Transverse colon (tissue), 4 donors: ENCODE measurements around the gene FDPS. TPM values are rescaled to one million over a fixed set of nuclear protein-coding genes. Genes with fewer than 3 reads are reported as not detected.

Source experiments
- DNase-seq: peaks from one replicate; pipeline ENCODE4 v3.0.0-alpha.2; 2019
- H3K27ac ChIP-seq, 4 donors: fragments of 200-600 bp; sonication (generic); 2 replicates each; pipeline ENCODE4 v1.5.1; 2016 to 2018; ENCODE audit warnings: inconsistent platforms in 4 of 4
- H3K27me3 ChIP-seq: fragments of 200-600 bp; sonication (generic); 2 replicates; pipeline ENCODE4 v1.5.1; 2017; ENCODE audit warnings: inconsistent platforms
- H3K36me3 ChIP-seq, 4 donors: fragments of 200-600 bp; sonication (generic); 2 replicates each; pipeline ENCODE4 v1.5.1; 2017 to 2019; ENCODE audit warnings: inconsistent platforms in 4 of 4
- H3K4me1 ChIP-seq, 4 donors: fragments of 200-600 bp; sonication (generic); 2 replicates each; pipeline ENCODE4 v1.5.1; 2017 to 2020; ENCODE audit warnings: inconsistent platforms in 4 of 4
- H3K4me3 ChIP-seq, 4 donors: fragments of 200-600 bp; sonication (generic); 1 replicate in 1 of 4; 2 replicates in 3 of 4; pipeline versions ENCODE4 v1.5.1 to v1.6.1; 2017 to 2019; ENCODE audit warnings: inconsistent platforms in 4 of 4
- H3K9me3 ChIP-seq, 2 donors: fragments of 200-600 bp; sonication (generic); 2 replicates each; pipeline ENCODE4 v1.5.1; 2017 to 2019; ENCODE audit warnings: inconsistent platforms in 2 of 2
- CTCF ChIP-seq, 5 experiments: fragments of 200-600 bp in 3 of 5; fragments of 450-650 bp in 2 of 5; sonication (generic) in 3 of 5; IDR thresholded peaks; 1 replicate in 2 of 5; 2 replicates in 3 of 5; pipeline ENCODE4 v1.5.1; 2016 to 2017; ENCODE audit warnings: antibody characterized with exemption in 5 of 5, inconsistent platforms in 3 of 5, mild to moderate bottlenecking in 2 of 5, moderate library complexity in 1 of 5
- EP300 ChIP-seq: sonication (generic); formaldehyde crosslinking; IDR thresholded peaks from one replicate; pipeline ENCODE4 v1.6.1; 2017; ENCODE audit warnings: antibody characterized with exemption, low read depth
- POLR2A ChIP-seq: fragments of 450-650 bp; IDR thresholded peaks from one replicate; pipeline ENCODE4 v1.6.1; 2016; ENCODE audit warnings: antibody characterized with exemption, mild to moderate bottlenecking, moderate library complexity
- POLR2AphosphoS5 ChIP-seq, 3 donors: sonication (generic); formaldehyde crosslinking; IDR thresholded peaks; one replicate each; pipeline ENCODE4 v1.6.1; 2016; ENCODE audit warnings: antibody characterized with exemption in 3 of 3
- whole genome bisulfite sequencing, 2 donors: methylation state at CpG; one replicate each; pipeline ENCODE4 v1.1.5; 2018; ENCODE audit warnings: low coverage in 1 of 2; 5-methylcytosine and 5-hydroxymethylcytosine counted together
- in situ Hi-C, 4 donors: fragments of 200-750 bp; cut with MboI; loops; one replicate each; pipeline versions ENCODE4 v1.15.0 to v1.15.1; 2017; ENCODE audit warnings: low sequenced_read_pairs in 3 of 4, low pct_ligation_motif_present in 1 of 4, low pct_unique_long_range_greater_than_20kb in 1 of 4
- intact Hi-C: fragments of 100-400 bp; cut with DNase I; formaldehyde crosslinking; loops from one replicate; pipeline ENCODE4 v1.15.1; 2023; ENCODE audit warnings: low total_unique reads
- small RNA-seq, 4 donors: library from RNA; depleted of rRNA; stranded (forward); fragments of <200 nt; gene quantifications; one replicate each; pipeline ENCODE3, GENCODE V24; 2016
- total RNA-seq, 4 donors: library from RNA; depleted of rRNA; stranded (reverse); fragments of >200 nt; gene quantifications; one replicate each; pipeline ENCODE4 v1.1.0, GENCODE V29; 2016

Gene FDPS
- total RNA-seq, 4 donors from 2014 or later = 73.7 to 158 (median 104) TPM

DNA sequence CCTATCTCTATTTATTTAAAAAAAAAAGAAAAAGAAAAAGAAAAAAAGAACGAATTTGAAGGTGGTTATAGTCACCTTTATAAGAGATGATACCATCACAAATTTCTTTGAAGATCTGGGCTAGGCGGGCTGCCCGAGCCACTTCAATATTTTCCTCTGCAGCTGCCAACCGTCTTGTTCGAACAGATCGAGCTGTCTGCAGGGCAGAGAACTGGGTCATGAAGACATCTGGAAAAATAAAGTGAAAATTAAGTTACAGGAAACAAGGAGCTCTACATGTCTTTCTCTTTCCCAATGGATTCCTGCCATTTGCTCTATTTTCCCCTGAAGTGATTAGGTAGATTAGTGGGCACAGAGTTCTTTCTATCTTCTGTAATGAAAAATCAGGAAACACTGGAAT, 44.0 kb downstream of the FDPS start:
- H3K36me3 ChIP-seq = peaks cover 0 to 78% (median 38%) of the 10 kb centered on the region in 4 donors
- no peak for TF ChIP-seq CTCF (IDR thresholded peaks at IDR 0.05)
- TF ChIP-seq POLR2A = no peak
- TF ChIP-seq POLR2AphosphoS5 (IDR thresholded peaks at IDR 0.05) = no peak
- TF ChIP-seq EP300 = no peak
- in situ Hi-C loops (no loop called here), intact Hi-C loops (no loop called here)
- H3K4me3 ChIP-seq = no peak overlapping the region
- WGBS, 2 donors = 90 to 91% methylated on average over 6 of the region's 6 CpGs
- no peak for DNase-seq
- no peaks in the 10 kb centered on the region for H3K27me3 ChIP-seq
- no peaks in the 10 kb centered on the region for H3K9me3 ChIP-seq
- H3K27ac ChIP-seq = no peak overlapping the region
- H3K4me1 ChIP-seq = no peaks in the 10 kb centered on the region

GRCh38 chr1:155360051-155360450, 51.4 kb downstream of the FDPS start:
- WGBS, 2 donors = 56 to 64% methylated on average over 1 of the region's 1 CpG
- Histone ChIP-seq H3K4me1 (peaks cover 0 to 10% (median 5%) of the 10 kb centered on the region in 4 donors), H3K27ac (peak overlapping the region in 3 of 4 donors; percentile 35 to 57 (median 37)), H3K9me3 (no peaks in the 10 kb centered on the region), H3K36me3 (peaks cover 0 to 46% (median 21%) of the 10 kb centered on the region in 4 donors), H3K4me3 (no peak overlapping the region), H3K27me3 (no peaks in the 10 kb centered on the region)
- in situ Hi-C loops (no loop called here), intact Hi-C loops (no loop called here)
- TF ChIP-seq EP300 = no peak
- no peak for TF ChIP-seq POLR2A
- no peak for TF ChIP-seq CTCF (IDR thresholded peaks at IDR 0.05)
- no peak for TF ChIP-seq POLR2AphosphoS5 (IDR thresholded peaks at IDR 0.05)
- no peak for DNase-seq

Small RNA genes within 50 kb of the gene (small RNA-seq; reads per million reads assigned to genes)
- gene RNU6-106P = 0 reads per million in 4 donors

Other genes starting within 250 kb of the FDPS start
- gene EFNA4, start 245.1 kb upstream of the FDPS start, total RNA-seq = 10 to 100 TPM; 18.3 to 57.2 (median 37.2) TPM
- gene EFNA3, start 230.0 kb upstream of the FDPS start, total RNA-seq = 1 to 10 TPM; 3.4 to 7.9 (median 7.2) TPM
- gene EFNA1, start 181.0 kb upstream of the FDPS start, total RNA-seq = 100 to 1,000 TPM in 1 of 4 donors, 10 to 100 TPM in 3; 18.5 to 108 (median 62.7) TPM
- gene SLC50A1, start 173.0 kb upstream of the FDPS start, total RNA-seq = 100 to 1,000 TPM in 1 of 4 donors, 10 to 100 TPM in 2, 1 to 10 TPM in 1; 5.2 to 199 (median 44.4) TPM
- gene DPM3, start 168.3 kb upstream of the FDPS start, total RNA-seq = 100 to 1,000 TPM in 1 of 4 donors, 10 to 100 TPM in 2, 1 to 10 TPM in 1; 7.2 to 130 (median 62.6) TPM
- 100 to 1,000 TPM; 106 to 240 (median 131) TPM for gene KRTCAP2, start 135.6 kb upstream of the FDPS start, total RNA-seq
- under 1 TPM in 2 of 4 donors, not detected in 2; 0.41 to 0.48 TPM for gene TRIM46, start 135.0 kb upstream of the FDPS start, total RNA-seq
- gene THBS3, start 101.0 kb upstream of the FDPS start, total RNA-seq = 10 to 100 TPM; 19.2 to 37.8 (median 27.0) TPM
- 10 to 100 TPM; 24.3 to 64.0 (median 46.0) TPM for gene MTX1, start 100.2 kb upstream of the FDPS start, total RNA-seq
- 10 to 100 TPM in 3 of 4 donors, 1 to 10 TPM in 1; 9.0 to 21.9 (median 15.7) TPM for gene ENTREP3, start 53.4 kb upstream of the FDPS start, total RNA-seq
- 10 to 100 TPM in 3 of 4 donors, 1 to 10 TPM in 1; 7.8 to 61.3 (median 35.2) TPM for gene SCAMP3, start 46.5 kb upstream of the FDPS start, total RNA-seq
- gene CLK2, start 35.4 kb upstream of the FDPS start, total RNA-seq = 10 to 100 TPM; 31.9 to 92.9 (median 51.5) TPM
- gene HCN3, start 31.4 kb upstream of the FDPS start, total RNA-seq = 10 to 100 TPM; 13.0 to 34.0 (median 22.2) TPM
- 1 to 10 TPM in 1 of 4 donors, under 1 TPM in 2, not detected in 1; 0.40 to 5.6 (median 0.64) TPM for gene PKLR, start 7.4 kb upstream of the FDPS start, total RNA-seq
- gene RUSC1, start 12.0 kb downstream of the FDPS start, total RNA-seq = 100 to 1,000 TPM in 1 of 4 donors, 10 to 100 TPM in 3; 43.4 to 121 (median 65.5) TPM